SK-N-MC (cell line): Measurements from ENCODE around the gene BECN2.

Experiments used
- DNase-seq: peaks from one replicate; pipeline ENCODE4 v3.0.0-alpha.2; 2011; ENCODE audit warnings: low read depth, low spot score
- H3K27ac ChIP-seq: fragments of 200-600 bp; sonication (generic); 2 replicates; pipeline ENCODE4 v1.5.1; 2016; ENCODE audit warnings: mixed run types
- H3K36me3 ChIP-seq: fragments of 200-600 bp; sonication (generic); 2 replicates; pipeline ENCODE4 v1.6.1; 2017; ENCODE audit warnings: antibody characterized with exemption, low read length, mixed read lengths; ENCODE audit not compliant: insufficient read depth
- H3K4me3 ChIP-seq: fragments of 200-600 bp; sonication (generic); 2 replicates; pipeline ENCODE4 v1.5.1; 2016
- H3K9ac ChIP-seq: fragments of 200-600 bp; sonication (generic); 2 replicates; pipeline ENCODE4 v1.8.0; 2017; ENCODE audit warnings: mixed run types, mixed read lengths; ENCODE audit not compliant: insufficient read length
- H3K9me3 ChIP-seq: fragments of 200-600 bp; sonication (generic); 2 replicates; pipeline ENCODE4 v1.6.1; 2017; ENCODE audit warnings: low read depth, mild to moderate bottlenecking, antibody characterized with exemption, low read length, moderate library complexity, mixed read lengths
- EZH2 ChIP-seq: fragments of 200-600 bp; sonication (generic); IDR thresholded peaks from one replicate; pipeline ENCODE4 v1.6.1; 2017; ENCODE audit warnings: antibody characterized with exemption
- FOXP2 ChIP-seq: optimal IDR thresholded peaks from 2 replicates; pipeline ENCODE3; 2011; ENCODE audit warnings: mild to moderate bottlenecking, moderate library complexity; ENCODE audit not compliant: insufficient read depth; ENCODE audit errors: extremely low read length, control extremely low read depth
- POLR2AphosphoS5 ChIP-seq: IDR thresholded peaks from 2 replicates; pipeline ENCODE4 v1.6.1; 2012; ENCODE audit warnings: mild to moderate bottlenecking, low read depth, low read length, borderline replicate concordance

BECN2 gene

DNA sequence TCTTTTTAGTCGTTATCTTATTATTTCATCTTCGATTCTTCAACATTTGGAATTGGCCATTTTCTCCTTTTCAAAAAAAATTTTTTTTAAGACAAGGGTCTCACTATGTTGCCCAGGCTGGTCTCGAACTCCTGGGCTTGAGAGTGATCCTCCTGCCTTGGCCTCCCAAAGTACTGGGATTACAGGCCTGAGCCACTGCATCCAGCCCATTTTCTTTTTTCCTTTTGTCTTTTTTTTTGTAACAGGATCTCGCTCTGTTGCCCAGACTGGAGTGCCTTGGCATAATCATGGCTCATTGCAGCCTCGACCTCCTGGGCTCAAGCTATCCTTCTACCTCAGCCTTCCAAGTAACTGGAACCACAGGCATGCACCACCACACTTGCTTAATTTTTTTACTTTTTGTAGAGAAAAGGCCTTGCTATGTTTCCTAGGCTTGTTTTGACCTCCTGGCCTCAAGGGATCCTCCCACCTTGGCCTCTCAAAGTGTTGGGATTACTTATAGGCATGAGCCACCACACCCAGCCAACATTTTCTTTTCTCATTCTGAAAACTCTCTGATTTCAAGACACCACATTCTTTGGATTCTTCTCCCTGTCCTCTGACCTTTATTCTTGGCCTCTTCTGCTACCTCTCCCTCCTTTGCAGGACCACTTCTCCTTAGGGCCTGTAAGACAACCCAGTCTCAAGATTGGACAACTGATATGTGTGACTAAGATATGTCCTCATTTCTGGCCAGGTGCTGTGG is 47.4 kb downstream of the BECN2 start:
- no peak for TF ChIP-seq POLR2AphosphoS5
- TF ChIP-seq FOXP2, result no peak
- no peak for TF ChIP-seq EZH2
- Histone ChIP-seq H3K36me3 (no peaks in the 10 kb centered on the region), H3K9ac (no peak overlapping the region), H3K9me3 (no peaks in the 10 kb centered on the region), H3K4me3 (no peak overlapping the region), H3K27ac (no peak overlapping the region)
- DNase-seq, result no peak

DNA sequence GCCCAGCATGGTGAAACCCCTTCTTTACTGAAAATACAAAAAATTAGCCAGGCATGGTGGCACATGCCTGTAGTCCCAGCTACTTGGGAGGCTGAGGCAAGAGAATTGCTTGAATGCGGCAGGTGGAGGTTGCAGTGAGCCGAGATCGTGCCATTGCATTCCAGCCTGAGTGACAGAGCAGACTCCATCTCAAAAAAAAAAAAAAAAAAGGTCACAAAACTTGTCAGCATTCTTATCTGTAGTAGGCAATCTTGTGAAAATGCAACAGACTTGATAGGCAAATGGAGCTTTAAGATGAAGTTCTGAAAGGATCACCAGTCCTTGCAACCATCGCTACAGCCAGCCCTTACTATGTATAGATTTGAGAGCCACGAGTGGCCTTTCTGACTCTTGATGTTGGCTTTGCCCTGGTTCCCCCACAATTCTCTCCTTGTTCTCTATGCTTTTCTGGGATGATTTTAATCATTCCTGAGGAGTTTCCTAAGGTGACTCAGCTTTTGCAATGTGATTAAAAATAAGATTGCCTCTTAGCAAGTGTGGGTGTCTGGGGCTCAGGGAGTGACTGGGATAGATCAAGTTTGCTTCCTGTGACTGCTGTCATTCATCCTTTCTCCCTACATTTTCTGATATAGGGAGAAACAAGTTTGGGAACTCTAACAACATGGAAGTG is 48.4 kb downstream of the BECN2 start:
- Histone ChIP-seq H3K36me3 (no peaks in the 10 kb centered on the region), H3K9me3 (no peaks in the 10 kb centered on the region), H3K27ac (no peak overlapping the region), H3K4me3 (no peak overlapping the region), H3K9ac (no peak overlapping the region)
- no peak for DNase-seq
- no peak for TF ChIP-seq POLR2AphosphoS5
- TF ChIP-seq FOXP2, result no peak
- no peak for TF ChIP-seq EZH2

DNA sequence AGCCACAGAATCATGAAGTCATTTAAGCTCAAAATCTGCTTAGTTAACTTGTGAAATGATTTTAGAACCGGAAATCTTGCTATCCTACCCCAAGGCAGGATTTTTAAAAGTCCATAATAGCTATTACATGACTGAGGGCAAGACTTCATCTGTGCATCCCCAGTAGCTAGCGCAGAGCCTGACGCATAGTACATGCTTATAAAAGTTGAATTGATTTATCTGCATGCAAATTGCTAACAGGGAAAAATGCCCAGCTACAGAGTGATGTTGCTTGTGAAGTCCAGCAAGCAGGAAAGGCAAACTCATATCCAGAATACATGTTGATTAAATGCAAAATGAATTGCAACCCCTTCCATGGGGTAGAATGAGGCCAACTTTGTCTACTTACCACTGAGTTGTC is 49.4 kb downstream of the BECN2 start:
- no peak overlapping the region for H3K9ac ChIP-seq
- no peak overlapping the region for H3K4me3 ChIP-seq
- TF ChIP-seq POLR2AphosphoS5, result no peak
- TF ChIP-seq FOXP2, result no peak
- TF ChIP-seq EZH2, result no peak
- no peaks in the 10 kb centered on the region for H3K36me3 ChIP-seq
- H3K27ac ChIP-seq, result no peak overlapping the region
- DNase-seq, result no peak
- no peaks in the 10 kb centered on the region for H3K9me3 ChIP-seq
